ENCODE results near the gene ULBP2.
"Not testable (repeated sequence)": the region's sequence is repeated elsewhere in the genome, so short reads cannot be mapped to it uniquely, and the experiment has no call there.

The ULBP2 gene

GRCh38 chr6:149965194-149966020, 23.6 kb downstream of the ULBP2 start:
- no peak overlapping the region for H3K4me3 ChIP-seq (ENCODE audit: low read length)
- H3K4me1 ChIP-seq (ENCODE audit: low read length): no peaks in the 10 kb centered on the region
- H3K27ac ChIP-seq (ENCODE audit: low read length): no peak overlapping the region
- no peaks in the 10 kb centered on the region for H3F3A ChIP-seq (ENCODE audit: insufficient read depth, low read length)
- no peaks in the 10 kb centered on the region for H3K79me2 ChIP-seq (ENCODE audit: low read length)
- no peak overlapping the region for H2AFZ ChIP-seq (ENCODE audit: low read length)
- no peak overlapping the region for H3K9ac ChIP-seq (ENCODE audit: low read length)
- H3K4me2 ChIP-seq (ENCODE audit: low read depth, low read length): no peak overlapping the region
- no peaks in the 10 kb centered on the region for H3K9me2 ChIP-seq (replicated peaks; ENCODE audit: insufficient read depth, low read length)
- no peaks in the 10 kb centered on the region for H3K9me3 ChIP-seq (replicated peaks; ENCODE audit: insufficient read depth, low read length)
- TF ChIP-seq EZH2phosphoT487 (IDR thresholded peaks at IDR 0.05; ENCODE audit: low read length) (no peak), EZH2 (optimal IDR thresholded peaks at IDR 0.05; ENCODE audit: low read depth, low read length) (no peak), CTCF (IDR thresholded peaks at IDR 0.05; ENCODE audit: low read length) (no peak)
- H3K27me3 ChIP-seq (replicated peaks; ENCODE audit: insufficient read depth, low read length): peaks cover 36% of the 10 kb centered on the region
- DNase-seq: no peak
- H4K20me1 ChIP-seq (ENCODE audit: insufficient read depth, low read length): no peaks in the 10 kb centered on the region
- no peaks in the 10 kb centered on the region for H3K36me3 ChIP-seq (replicated peaks; ENCODE audit: insufficient read depth, low read length)

GRCh38 chr6:149966319-149966718, 24.5 kb downstream of the ULBP2 start:
- H3K4me1 ChIP-seq (ENCODE audit: low read length); H3K9me2 ChIP-seq (replicated peaks; ENCODE audit: insufficient read depth, low read length); H3K9ac ChIP-seq (ENCODE audit: low read length); H4K20me1 ChIP-seq (ENCODE audit: insufficient read depth, low read length); H3F3A ChIP-seq (ENCODE audit: insufficient read depth, low read length); H3K4me3 ChIP-seq (ENCODE audit: low read length); H3K36me3 ChIP-seq (replicated peaks; ENCODE audit: insufficient read depth, low read length); H3K4me2 ChIP-seq (ENCODE audit: low read depth, low read length); H2AFZ ChIP-seq (ENCODE audit: low read length); DNase-seq; H3K79me2 ChIP-seq (ENCODE audit: low read length); H3K9me3 ChIP-seq (replicated peaks; ENCODE audit: insufficient read depth, low read length); H3K27ac ChIP-seq (ENCODE audit: low read length): not testable (repeated sequence)
- H3K27me3 ChIP-seq (replicated peaks; ENCODE audit: insufficient read depth, low read length): peaks cover 28% of the 10 kb centered on the region

- Histone ChIP-seq H3K9me3 (replicated peaks; ENCODE audit: insufficient read depth, low read length) (no peaks in the 10 kb centered on the region), H3K4me1 (ENCODE audit: low read length) (no peaks in the 10 kb centered on the region), H3F3A (ENCODE audit: insufficient read depth, low read length) (no peaks in the 10 kb centered on the region), H3K27ac (ENCODE audit: low read length) (no peak overlapping the region), H4K20me1 (ENCODE audit: insufficient read depth, low read length) (no peaks in the 10 kb centered on the region), H3K36me3 (replicated peaks; ENCODE audit: insufficient read depth, low read length) (no peaks in the 10 kb centered on the region), H2AFZ (ENCODE audit: low read length) (no peak overlapping the region), H3K9me2 (replicated peaks; ENCODE audit: insufficient read depth, low read length) (no peaks in the 10 kb centered on the region), H3K27me3 (replicated peaks; ENCODE audit: insufficient read depth, low read length) (peaks cover 19% of the 10 kb centered on the region), H3K4me2 (ENCODE audit: low read depth, low read length) (no peak overlapping the region), H3K79me2 (ENCODE audit: low read length) (no peaks in the 10 kb centered on the region), H3K4me3 (ENCODE audit: low read length) (no peak overlapping the region), H3K9ac (ENCODE audit: low read length) (no peak overlapping the region)
- no peak for DNase-seq
- TF ChIP-seq CTCF (IDR thresholded peaks at IDR 0.05; ENCODE audit: low read length) (no peak), EZH2 (optimal IDR thresholded peaks at IDR 0.05; ENCODE audit: low read depth, low read length) (no peak), EZH2phosphoT487 (IDR thresholded peaks at IDR 0.05; ENCODE audit: low read length) (no peak)
Measured at GRCh38 chr6:149967591-149967990, 25.8 kb downstream of the ULBP2 start.

- H2AFZ ChIP-seq (ENCODE audit: low read length); DNase-seq; H3K27ac ChIP-seq (ENCODE audit: low read length); H3K9ac ChIP-seq (ENCODE audit: low read length); H3K36me3 ChIP-seq (replicated peaks; ENCODE audit: insufficient read depth, low read length); H3K79me2 ChIP-seq (ENCODE audit: low read length); H3K4me1 ChIP-seq (ENCODE audit: low read length); H3K9me3 ChIP-seq (replicated peaks; ENCODE audit: insufficient read depth, low read length); H3K9me2 ChIP-seq (replicated peaks; ENCODE audit: insufficient read depth, low read length); H4K20me1 ChIP-seq (ENCODE audit: insufficient read depth, low read length); H3K4me2 ChIP-seq (ENCODE audit: low read depth, low read length); H3F3A ChIP-seq (ENCODE audit: insufficient read depth, low read length); H3K4me3 ChIP-seq (ENCODE audit: low read length): not testable (repeated sequence)
- H3K27me3 ChIP-seq (replicated peaks; ENCODE audit: insufficient read depth, low read length): peaks cover 19% of the 10 kb centered on the region
Measured at GRCh38 chr6:149967999-149968398, 26.2 kb downstream of the ULBP2 start.

- H3K27ac ChIP-seq (ENCODE audit: low read length); H3K79me2 ChIP-seq (ENCODE audit: low read length); H3K9me3 ChIP-seq (replicated peaks; ENCODE audit: insufficient read depth, low read length); H3K36me3 ChIP-seq (replicated peaks; ENCODE audit: insufficient read depth, low read length); H2AFZ ChIP-seq (ENCODE audit: low read length); H3K4me3 ChIP-seq (ENCODE audit: low read length); H4K20me1 ChIP-seq (ENCODE audit: insufficient read depth, low read length); H3F3A ChIP-seq (ENCODE audit: insufficient read depth, low read length); H3K9me2 ChIP-seq (replicated peaks; ENCODE audit: insufficient read depth, low read length); H3K4me2 ChIP-seq (ENCODE audit: low read depth, low read length); H3K4me1 ChIP-seq (ENCODE audit: low read length); DNase-seq; H3K9ac ChIP-seq (ENCODE audit: low read length): not testable (repeated sequence)
- peaks cover 25% of the 10 kb centered on the region for H3K27me3 ChIP-seq (replicated peaks; ENCODE audit: insufficient read depth, low read length)
Measured at GRCh38 chr6:149968909-149969308, 27.1 kb downstream of the ULBP2 start.
